Vagina (tissue), 2 donors: ENCODE measurements around the gene C17orf100. TPM values are rescaled to one million over a fixed set of nuclear protein-coding genes. Genes with fewer than 3 reads are reported as not detected.

Experiments
- DNase-seq, 2 donors: peaks; one replicate each; pipeline ENCODE4 v3.0.0-alpha.2; 2017; ENCODE audit errors: extremely low spot score in 2 of 2
- H3K27ac ChIP-seq: fragments of 200-600 bp; sonication (generic); one replicate; pipeline ENCODE4 v1.5.1; 2019
- H3K27me3 ChIP-seq: fragments of 200-600 bp; sonication (generic); one replicate; pipeline ENCODE4 v1.5.1; 2019
- H3K36me3 ChIP-seq, 2 donors: fragments of 200-600 bp; sonication (generic); one replicate each; pipeline ENCODE4 v1.5.1; 2017 to 2019
- H3K4me1 ChIP-seq: fragments of 200-600 bp; sonication (generic); one replicate; pipeline ENCODE4 v1.5.1; 2019
- H3K4me3 ChIP-seq, 2 donors: fragments of 200-600 bp; sonication (generic); 1 replicate in 1 of 2; 2 replicates in 1 of 2; pipeline ENCODE4 v1.5.1; 2016 to 2019
- H3K9me3 ChIP-seq: fragments of 200-600 bp; sonication (generic); one replicate; pipeline ENCODE4 v1.5.1; 2019
- CTCF ChIP-seq, 3 experiments: fragments of 450-650 bp in 2 of 3; fragments of 200-600 bp in 1 of 3; sonication (generic) in 1 of 3; IDR thresholded peaks; one replicate each; pipeline ENCODE4 v1.5.1; 2017 to 2019; ENCODE audit warnings: antibody characterized with exemption in 3 of 3, mild to moderate bottlenecking in 2 of 3, moderate library complexity in 2 of 3
- POLR2A ChIP-seq, 2 donors: fragments of 450-650 bp; IDR thresholded peaks; one replicate each; pipeline ENCODE4 v1.6.1; 2017; ENCODE audit warnings: antibody characterized with exemption in 2 of 2, mild to moderate bottlenecking in 2 of 2, moderate library complexity in 2 of 2
- POLR2AphosphoS5 ChIP-seq, 2 donors: sonication (generic); formaldehyde crosslinking; IDR thresholded peaks; one replicate each; pipeline ENCODE4 v1.9.0; 2017; ENCODE audit warnings: antibody characterized with exemption in 2 of 2, mild to moderate bottlenecking in 2 of 2, low read depth in 1 of 2; ENCODE audit not compliant: insufficient read depth in 1 of 2
- intact Hi-C: fragments of 100-400 bp; cut with DNase I; formaldehyde crosslinking; loops from one replicate; pipeline ENCODE4 v1.15.1; 2023
- total RNA-seq: library from RNA; depleted of rRNA; stranded (reverse); fragments of >200 nt; gene quantifications from one replicate; pipeline ENCODE4 v1.2.3, GENCODE V29; 2016

The C17orf100 gene
- total RNA-seq, 1 donor from 2014 or later, result 3.2 TPM

GRCh38 chr17:6684460-6684783, 32.9 kb downstream of the C17orf100 start:
- Histone ChIP-seq H3K4me1 (no peaks in the 10 kb centered on the region), H3K9me3 (no peaks in the 10 kb centered on the region), H3K36me3 (no peaks in the 10 kb centered on the region), H3K27me3 (no peaks in the 10 kb centered on the region), H3K27ac (no peak overlapping the region), H3K4me3 (no peak overlapping the region)
- TF ChIP-seq POLR2AphosphoS5 (IDR thresholded peaks at IDR 0.05; ENCODE audit: insufficient read depth in 1 of 2, low read depth in 1 of 2), result no peak
- no peak for DNase-seq
- intact Hi-C loops, result no loop called here

GRCh38 chr17:6684881-6685767, 33.6 kb downstream of the C17orf100 start:
- H3K27ac ChIP-seq, result no peak overlapping the region
- intact Hi-C loops, result no loop called here
- no peak for TF ChIP-seq POLR2AphosphoS5 (IDR thresholded peaks at IDR 0.05; ENCODE audit: insufficient read depth in 1 of 2, low read depth in 1 of 2)
- no peak for TF ChIP-seq POLR2A (IDR thresholded peaks at IDR 0.05)
- TF ChIP-seq CTCF (IDR thresholded peaks at IDR 0.05), result no peak
- H3K4me3 ChIP-seq, result no peak overlapping the region
- DNase-seq, result no peak
- no peaks in the 10 kb centered on the region for H3K9me3 ChIP-seq
- H3K4me1 ChIP-seq, result no peaks in the 10 kb centered on the region
- H3K36me3 ChIP-seq, result no peaks in the 10 kb centered on the region
- no peaks in the 10 kb centered on the region for H3K27me3 ChIP-seq

GRCh38 chr17:6686026-6686425, 34.5 kb downstream of the C17orf100 start:
- H3K36me3 ChIP-seq, result no peaks in the 10 kb centered on the region
- H3K27me3 ChIP-seq, result no peaks in the 10 kb centered on the region
- intact Hi-C loops, result no loop called here
- no peaks in the 10 kb centered on the region for H3K9me3 ChIP-seq
- TF ChIP-seq POLR2A (IDR thresholded peaks at IDR 0.05), result no peak
- TF ChIP-seq POLR2AphosphoS5 (IDR thresholded peaks at IDR 0.05; ENCODE audit: insufficient read depth in 1 of 2, low read depth in 1 of 2), result no peak
- TF ChIP-seq CTCF (IDR thresholded peaks at IDR 0.05), result no peak
- no peak overlapping the region for H3K4me3 ChIP-seq
- H3K27ac ChIP-seq, result no peak overlapping the region
- no peaks in the 10 kb centered on the region for H3K4me1 ChIP-seq
- no peak for DNase-seq

- no peaks in the 10 kb centered on the region for H3K4me1 ChIP-seq
- TF ChIP-seq CTCF (IDR thresholded peaks at IDR 0.05) (no peak), POLR2AphosphoS5 (IDR thresholded peaks at IDR 0.05; ENCODE audit: insufficient read depth in 1 of 2, low read depth in 1 of 2) (no peak)
- DNase-seq, result no peak
- no peaks in the 10 kb centered on the region for H3K27me3 ChIP-seq
- H3K4me3 ChIP-seq, result no peak overlapping the region
- no peak overlapping the region for H3K27ac ChIP-seq
- H3K9me3 ChIP-seq, result no peaks in the 10 kb centered on the region
- intact Hi-C loops, result no loop called here
- no peaks in the 10 kb centered on the region for H3K36me3 ChIP-seq
Observed at GRCh38 chr17:6688944-6689343, 37.4 kb downstream of the C17orf100 start.

GRCh38 chr17:6690641-6691040, 39.1 kb downstream of the C17orf100 start:
- no peak for DNase-seq
- TF ChIP-seq CTCF (IDR thresholded peaks at IDR 0.05), result no peak
- TF ChIP-seq POLR2AphosphoS5 (IDR thresholded peaks at IDR 0.05; ENCODE audit: insufficient read depth in 1 of 2, low read depth in 1 of 2), result no peak
- no peak for TF ChIP-seq POLR2A (IDR thresholded peaks at IDR 0.05)
- H3K27ac ChIP-seq, result no peak overlapping the region
- no peak overlapping the region for H3K4me3 ChIP-seq
- H3K27me3 ChIP-seq, result no peaks in the 10 kb centered on the region
- H3K36me3 ChIP-seq, result no peaks in the 10 kb centered on the region
- H3K4me1 ChIP-seq, result no peaks in the 10 kb centered on the region
- H3K9me3 ChIP-seq, result no peaks in the 10 kb centered on the region
- intact Hi-C loops, result no loop called here
